ENCODE results near the gene ASCC3.

Gene ASCC3

DNA sequence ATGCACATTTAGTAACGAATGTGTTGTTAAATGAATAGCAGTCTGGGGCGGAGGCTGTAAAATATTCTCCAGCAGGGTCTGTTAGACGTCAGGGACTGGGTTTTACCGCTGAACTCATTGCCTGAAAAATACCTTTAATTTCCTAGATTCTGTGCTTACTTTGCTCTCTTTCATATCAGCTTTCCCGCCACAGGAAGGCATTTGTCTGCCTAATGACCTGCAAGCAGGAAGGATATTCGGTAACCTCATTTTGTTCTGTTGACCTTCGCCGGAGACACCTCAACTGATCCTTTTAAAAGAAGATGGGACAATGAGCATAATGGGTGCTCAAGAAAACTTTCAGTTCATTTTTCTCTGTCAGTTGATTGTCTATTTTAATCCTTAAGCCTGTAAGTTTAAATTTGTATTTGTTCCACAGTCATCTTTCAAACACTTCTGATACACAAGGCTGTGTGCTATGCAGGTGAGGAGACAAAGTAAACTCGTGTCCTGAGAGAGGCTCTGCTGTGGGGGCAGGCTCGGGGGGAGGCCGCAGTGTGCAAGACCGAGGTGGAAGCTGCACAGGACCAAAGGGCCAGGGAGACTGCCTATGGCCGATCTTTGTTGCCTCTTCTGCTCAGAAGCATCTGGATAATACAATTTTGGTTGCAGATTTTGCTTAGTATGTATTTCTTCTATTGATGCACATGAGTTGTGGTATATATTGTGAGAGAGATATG, 389.0 kb downstream of the ASCC3 start:
- no peak for DNase-seq (ENCODE audit: low read depth)

DNA sequence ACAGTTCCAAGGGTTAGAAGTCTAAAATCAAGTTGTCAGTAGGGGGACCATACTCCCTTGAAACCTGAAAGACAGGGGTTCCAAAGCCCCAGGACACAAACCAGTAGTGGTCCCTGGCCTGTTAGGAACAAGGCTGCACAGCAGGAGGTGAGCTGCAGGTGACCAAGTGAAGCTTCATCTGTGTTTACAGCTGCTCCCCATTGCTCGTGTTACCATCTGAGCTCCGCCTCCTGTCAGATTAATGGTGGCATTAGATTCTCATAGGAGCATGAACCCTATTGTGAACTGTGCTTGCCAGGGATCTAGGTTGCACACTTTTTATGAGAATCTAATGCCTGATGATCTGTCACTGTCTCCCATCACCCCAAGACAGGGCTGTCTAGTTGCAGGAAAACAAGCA, 391.1 kb downstream of the ASCC3 start:
- no peak for DNase-seq (ENCODE audit: low read depth)

DNA sequence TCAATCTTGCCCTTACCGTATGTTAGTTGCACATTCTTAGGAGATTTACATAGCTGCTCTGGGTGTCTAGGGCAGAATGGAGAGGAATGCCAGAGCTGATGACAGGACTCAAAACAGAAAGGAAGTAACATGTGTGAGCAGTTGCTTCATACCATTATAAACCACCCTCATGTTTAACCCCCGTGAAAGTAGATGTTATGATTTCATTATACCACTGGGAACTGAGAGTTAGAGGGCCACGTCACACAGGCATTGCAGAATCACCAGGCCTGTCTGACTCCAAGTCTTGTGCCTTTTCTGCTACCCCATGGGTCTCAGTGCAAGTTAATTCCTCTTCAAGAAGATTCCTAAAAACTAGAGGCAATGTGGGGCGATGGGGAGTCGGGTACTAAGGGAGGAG, 392.9 kb downstream of the ASCC3 start:
- DNase-seq (ENCODE audit: low read depth) = no peak

DNA sequence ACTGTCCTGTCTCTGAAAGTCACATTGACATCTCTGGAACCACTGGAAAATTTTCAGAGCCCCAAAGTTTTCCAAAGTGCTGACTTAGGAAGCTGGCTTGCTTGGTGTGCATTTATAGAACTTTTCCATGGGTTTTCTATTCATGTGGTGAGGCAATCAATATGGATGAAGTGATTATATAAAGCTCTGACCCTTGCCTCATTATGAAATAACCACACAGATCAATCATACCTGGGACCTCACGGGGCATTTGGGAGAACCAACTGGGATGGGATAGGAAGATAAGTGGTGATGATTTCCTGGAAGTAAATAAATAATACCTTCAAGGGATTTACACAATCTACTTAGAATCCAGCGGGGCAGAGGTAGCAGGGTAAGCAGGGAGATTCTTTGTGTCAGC, 393.5 kb downstream of the ASCC3 start:
- DNase-seq (ENCODE audit: low read depth) = no peak

DNA sequence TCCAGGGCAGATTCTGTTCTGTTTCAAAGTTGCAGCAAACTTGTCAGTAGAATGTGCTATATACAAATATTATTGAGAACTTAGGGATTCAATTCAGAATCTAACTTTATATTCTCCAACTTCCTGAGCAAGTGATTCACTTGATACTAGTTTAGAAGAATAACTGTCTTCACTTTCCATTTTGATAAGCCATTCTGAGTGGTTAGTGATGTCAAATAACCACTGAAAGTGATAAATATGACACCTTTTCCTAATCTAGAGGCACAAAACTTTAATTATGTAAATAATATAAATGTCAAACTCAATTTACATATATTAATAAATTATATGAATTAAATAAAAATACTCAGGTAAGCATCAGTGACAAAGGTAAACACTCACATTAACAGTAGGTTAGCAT, 395.9 kb downstream of the ASCC3 start:
- no peak for DNase-seq (ENCODE audit: low read depth)

DNA sequence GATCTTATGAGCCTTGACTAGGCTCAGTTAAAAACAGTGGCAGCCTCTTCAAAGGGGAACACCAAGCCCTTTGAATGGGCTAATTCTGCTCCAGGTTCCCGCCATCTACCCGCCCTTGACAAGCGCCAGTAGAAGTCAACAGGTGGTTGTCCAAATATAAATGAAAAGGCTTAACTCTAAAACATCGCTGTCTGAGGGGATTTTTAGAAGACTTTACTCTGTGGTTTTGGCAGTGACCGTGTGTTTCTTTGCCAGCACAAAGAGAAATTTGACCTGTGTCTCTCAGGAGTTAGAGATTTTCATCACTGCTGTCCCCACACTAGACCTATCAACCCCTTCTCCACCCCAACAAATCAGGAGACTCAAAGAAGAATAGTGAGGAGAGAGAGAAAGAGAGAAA, 396.7 kb downstream of the ASCC3 start:
- no peak for DNase-seq (ENCODE audit: low read depth)

DNA sequence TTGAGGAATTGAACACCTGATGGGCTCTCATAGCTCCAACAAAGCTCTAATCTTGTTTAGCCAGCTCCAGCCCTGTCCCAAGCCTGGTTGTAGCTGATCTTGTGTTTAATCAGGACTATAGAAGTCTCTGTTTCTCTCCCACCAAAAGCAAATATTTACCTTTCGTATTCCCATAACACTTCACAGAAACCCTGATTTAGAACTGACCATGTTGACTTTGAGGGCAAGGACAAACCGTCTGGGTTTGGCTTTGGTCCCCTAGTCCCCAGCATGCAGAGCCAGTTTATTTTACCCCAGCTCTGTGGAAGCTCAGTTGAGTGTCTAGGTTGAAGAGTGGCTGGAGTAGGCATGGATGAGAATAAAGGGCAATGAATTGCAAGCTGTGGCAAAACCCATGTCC, 398.4 kb downstream of the ASCC3 start:
- DNase-seq (ENCODE audit: low read depth) = no peak

DNA sequence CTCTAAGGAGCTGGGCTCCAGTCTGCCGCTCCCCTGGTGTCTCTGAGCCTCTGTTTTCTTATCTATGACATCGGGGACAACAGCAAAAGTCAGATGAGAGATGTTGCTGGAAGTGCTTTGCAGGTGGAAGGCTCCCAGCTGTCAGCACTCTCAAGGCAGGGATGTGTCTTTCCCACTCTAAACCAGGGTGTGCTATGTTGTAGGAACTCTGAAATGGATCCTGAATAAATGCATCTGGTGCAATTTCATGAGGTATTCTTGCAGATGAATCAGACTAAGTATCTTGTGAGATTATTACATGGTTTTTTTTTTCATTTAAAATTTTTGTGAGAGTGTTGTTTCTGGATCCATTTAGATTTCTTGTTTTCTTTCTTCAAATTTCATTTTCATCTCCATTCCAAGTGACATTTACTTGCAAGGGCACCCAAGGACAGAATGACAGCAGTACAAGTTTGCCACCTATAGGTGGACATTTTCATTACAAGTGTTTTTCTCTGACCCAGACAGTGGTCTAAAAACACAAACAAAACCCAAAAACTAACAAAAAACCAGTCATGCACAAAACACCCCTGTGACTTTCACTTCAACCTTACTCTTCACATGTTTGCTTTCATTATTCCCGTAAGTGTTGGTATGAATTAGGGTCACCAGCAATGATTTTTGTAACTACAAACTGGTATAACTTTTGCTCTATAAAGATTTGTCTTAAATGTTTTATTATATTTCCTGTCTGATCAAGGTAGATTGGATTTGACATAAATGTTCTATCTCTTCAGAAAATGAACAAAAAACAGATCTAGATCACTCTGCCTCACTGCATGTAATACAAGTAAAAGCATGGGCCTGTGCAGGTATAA, 401.7 kb downstream of the ASCC3 start:
- DNase-seq (ENCODE audit: low read depth) = peak; percentile 61

DNA sequence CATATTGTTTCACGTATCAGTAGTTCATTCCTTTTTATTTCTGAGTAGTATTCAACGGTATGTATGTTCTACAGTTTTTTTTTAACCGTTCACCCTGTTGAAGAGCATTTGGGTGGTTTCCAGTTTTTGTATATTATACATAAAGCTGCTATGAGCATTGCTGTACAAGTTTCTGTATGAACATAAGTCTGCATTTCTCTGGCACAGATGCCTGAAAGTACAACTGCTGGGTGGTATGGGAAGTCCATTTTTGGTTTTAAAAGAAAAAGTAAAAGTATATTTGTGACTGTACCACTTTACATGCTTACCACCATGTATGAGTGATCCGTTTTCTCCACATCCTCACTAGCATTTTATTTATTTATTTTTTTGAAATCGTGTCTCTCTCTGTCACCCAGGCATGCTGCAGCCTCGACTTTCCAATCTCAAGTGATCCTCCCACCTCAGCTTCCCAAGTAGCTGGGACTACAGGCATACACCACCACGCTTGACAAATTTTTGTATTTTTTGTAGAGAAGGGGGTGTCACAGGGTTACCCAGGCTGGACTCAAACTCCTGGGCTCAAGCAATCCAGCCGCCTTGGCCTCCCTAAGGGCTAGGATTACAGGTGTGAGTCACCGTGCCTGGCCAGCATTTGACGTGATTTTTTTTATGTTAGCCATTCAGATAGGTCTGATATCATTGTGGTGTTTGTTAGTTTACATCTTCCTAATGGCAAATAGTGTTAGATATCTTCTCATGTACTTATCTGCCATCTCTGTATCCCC, 405.4 kb downstream of the ASCC3 start:
- DNase-seq (ENCODE audit: low read depth) = peak; percentile 83

DNA sequence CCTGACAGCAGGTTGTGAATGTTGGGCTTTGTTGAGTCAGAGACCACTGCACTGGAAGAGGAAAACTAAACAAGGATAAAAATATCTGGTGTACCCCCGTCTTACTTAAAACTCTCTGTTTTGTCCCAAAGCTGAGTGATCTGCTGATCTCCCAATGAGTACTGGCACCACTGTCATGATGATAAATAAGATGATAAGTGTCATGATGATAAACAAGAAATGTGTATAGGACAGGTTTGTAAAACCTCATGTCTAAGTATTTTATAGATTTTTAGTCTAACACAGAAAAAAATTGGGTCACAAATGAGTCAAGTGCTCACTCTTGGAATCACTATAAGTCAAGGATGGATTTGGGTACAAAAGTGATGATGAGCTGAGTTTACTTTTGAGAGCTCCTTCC, 407.9 kb downstream of the ASCC3 start:
- no peak for DNase-seq (ENCODE audit: low read depth)

DNA sequence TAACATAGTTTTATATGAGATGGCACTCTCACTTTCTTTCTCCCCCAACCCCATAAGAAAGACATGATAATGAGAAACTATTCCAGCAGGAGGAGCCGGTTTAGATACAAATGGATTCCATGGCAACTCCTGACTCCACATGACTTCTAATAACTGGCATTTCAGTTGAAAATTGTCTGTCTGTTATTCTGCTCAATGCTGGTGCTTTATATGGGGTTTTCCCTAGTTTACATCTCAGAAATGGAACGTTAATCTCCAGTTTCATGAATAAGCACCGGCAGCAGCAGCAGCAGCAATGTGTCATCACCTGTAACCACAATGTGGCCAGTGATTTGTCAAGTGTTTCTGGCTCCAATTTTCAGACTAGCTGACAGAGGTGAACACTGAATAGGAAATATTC, 408.5 kb downstream of the ASCC3 start:
- peak; percentile 94 for DNase-seq (ENCODE audit: low read depth)

DNA sequence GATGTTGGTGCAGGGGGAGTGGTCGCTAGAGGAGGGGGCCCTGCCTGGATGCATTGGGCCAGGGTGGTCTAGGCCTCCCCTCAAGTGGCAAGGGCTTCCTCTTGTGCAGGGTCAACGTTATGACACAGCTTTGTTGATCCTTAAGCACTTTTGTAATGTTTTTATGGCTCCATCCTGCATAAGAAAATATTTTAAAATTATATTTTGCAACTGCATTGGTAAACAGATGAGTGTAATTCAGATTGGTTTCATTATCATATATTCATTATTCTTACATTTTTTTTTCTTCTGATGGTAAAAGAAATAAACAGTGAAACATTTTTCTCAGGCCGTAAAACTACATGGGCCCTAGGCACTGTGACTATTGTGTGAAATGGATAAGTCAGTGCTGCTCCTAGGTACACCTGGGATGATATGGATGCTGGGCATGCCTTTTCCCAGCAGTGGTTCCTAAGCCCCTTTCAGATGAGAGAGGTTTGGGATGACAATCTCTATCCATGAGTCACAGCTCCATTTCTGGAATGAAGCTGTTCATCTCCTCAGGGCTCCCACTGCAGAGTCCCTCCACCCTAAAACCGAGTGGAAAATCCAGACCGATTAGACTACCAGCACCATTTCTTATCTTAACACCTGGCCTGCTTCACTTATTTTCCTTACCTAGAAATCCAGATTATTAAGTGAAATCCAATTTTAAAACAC, 410.6 kb downstream of the ASCC3 start:
- DNase-seq (ENCODE audit: low read depth) = peak; percentile 59

DNA sequence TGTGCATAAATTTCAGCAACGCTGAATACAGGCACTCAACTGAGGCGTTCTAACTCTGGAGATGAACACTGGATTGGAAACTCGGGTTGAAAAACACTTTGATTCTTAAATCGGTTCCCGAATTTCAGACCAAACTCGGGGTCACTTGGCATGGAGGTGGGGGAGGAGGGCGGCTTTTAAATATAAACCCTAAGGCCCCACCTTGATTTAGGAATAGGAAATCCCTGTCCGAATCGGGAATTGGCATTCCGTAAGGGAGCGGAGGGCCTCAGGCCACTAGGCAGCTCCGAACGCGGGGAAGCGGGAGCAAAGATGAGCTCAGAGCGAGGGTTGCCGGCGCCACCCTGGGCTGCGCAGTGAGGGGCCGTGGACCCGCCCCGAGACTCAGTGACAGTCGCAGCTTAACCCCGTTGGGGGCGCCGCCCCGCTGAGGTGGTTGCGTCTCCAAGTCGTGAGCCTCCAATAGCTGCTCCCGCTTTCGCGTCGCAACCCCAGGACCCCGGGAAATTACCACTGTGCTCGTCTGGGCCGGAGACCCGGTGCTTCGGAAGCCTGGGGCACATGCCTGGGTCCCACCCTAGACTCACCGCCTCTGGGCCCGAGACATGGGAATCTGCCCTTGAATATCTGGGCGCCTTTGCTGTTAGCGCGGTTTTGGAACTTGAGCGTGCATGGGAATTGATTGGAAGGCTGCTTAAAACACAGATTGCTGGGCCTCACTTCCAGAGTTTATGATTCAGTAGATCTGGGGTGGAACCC, 411.8 kb downstream of the ASCC3 start:
- DNase-seq (ENCODE audit: low read depth) = no peak

DNA sequence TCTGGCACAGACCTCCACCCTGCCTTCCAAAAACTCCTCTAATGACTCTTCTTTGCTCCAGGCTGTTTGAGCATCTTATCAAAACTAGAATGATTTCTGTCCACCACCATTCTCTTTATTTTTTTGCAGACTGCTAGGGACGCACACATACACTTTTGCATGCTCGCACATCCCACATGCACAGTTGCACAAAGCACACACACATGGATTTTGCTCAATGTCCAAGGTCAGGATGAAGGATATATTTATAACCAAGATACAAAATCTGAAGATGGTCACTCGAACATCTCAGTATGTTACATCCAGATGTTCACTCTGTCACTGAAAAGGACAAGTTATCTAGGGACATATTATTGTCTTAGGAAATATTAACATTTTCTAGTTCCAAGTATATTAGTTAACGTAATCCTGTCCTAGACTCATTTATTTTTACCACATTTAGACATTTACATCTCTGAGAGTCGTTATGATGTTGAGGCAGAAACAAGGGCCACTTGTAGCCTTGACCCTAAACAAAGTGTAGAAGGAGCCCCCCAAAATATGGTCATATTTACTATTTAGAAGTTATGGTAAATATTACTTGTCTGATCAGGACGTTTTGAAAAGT, 413.0 kb downstream of the ASCC3 start:
- DNase-seq (ENCODE audit: low read depth) = no peak

DNA sequence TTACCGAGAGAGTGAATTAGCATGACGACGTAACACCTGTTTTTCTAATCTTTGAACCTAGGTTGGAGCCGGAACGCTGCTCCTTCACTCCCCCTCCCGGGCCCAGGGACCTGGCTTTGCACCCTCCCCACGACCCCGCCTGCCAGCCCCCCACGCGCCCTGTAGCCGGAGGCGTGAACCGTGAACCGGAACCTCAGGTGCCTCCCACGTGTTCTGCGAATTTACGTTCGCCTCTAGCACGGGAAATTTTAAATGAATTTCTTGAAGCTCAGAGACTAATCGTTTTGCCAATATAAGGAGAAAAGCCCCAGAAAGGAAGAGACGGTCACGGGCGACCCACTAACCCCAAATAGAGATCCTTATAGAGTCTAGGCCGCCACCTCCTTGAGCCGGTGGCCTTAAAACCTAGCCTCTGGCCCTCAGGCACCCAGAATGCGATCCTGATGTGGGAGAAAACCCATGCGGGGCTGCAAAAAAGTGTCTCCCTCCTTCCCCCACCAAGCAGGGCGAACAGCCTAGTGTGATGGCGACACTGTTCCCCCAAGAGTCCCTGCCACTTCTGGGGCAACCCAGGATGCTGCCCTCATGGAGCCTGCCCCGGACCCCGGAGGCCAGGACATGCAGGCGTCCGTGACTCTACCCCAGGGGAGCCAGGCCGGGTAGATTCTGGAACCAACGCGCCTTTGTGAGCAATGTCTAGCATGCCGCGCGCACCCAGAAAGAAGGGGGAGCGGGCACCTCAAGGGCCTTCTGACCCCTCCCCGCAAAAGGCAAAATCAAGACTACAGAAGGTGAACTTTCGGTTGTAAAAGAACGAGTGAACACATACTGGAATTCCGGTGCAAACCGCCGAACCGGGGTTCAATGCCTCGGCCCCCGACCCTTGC, 413.8 kb downstream of the ASCC3 start:
- no peak for DNase-seq (ENCODE audit: low read depth)

DNA sequence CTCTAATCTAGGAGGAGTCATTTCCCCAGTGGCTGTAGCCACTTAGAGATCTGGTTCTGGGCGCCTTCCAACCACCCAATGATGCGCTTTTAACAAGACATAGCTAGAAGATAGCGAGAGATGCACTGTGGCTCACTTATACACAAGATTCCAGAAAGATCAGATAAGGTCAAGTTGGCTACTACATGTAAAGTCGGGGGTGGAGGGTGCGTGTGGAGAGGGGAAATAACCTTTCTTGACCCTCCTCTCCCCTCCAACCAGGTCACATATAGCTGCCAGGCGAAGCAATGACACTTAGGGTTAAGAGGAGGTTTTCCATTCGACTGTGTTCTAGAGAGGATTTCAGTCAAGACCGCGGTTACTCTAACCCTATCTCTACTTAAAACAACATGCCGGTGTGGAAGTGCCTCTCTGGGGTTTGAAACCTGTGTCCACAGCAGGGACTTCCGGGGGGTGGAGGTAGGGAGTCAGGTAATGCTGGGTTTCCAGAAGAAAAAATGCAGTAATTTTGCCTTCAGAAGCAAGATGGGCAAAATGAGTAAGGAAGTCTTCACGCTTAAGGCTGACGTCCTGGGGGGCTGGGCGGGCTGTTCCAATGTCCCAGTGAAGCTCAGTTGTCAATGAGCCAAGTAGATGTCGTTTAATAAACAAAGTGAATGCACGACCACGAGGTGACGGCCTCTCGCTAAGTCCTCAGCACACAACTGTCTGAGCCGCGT, 414.6 kb downstream of the ASCC3 start:
- peak; percentile 60 for DNase-seq (ENCODE audit: low read depth)

DNA sequence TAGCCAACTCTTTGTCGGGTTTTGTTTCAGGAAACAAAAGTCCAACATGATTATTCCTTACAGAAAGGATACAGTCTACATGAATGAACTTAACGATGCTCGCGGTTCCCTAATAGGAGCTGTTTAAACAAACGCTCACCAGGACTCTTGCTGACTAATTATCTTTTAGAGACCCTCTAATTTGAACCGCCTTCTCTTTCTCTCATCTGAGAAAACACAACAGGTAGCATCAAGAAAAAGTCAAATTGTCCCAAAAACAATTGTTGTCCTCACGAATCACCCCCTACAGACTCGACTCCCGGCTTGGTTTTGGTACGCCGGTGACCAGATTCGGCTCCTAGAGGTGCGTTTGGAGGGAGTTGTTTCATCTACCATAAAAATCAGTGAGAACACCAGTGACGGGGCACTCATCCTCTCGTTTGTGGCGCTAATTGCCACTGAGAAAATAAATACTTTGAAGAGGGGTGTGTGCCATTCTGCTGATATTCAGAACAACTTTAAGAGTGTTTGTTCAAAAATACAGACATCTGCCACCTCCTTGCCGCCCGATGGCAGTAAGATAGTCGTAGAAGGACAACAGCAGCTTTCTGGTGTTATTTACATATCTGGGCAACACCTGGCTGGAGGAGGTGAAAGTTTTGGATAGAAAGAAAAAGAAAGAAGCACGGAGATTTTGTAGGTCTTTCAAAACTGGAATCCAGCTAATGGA, 415.3 kb downstream of the ASCC3 start:
- DNase-seq (ENCODE audit: low read depth) = peak; percentile 59

DNA sequence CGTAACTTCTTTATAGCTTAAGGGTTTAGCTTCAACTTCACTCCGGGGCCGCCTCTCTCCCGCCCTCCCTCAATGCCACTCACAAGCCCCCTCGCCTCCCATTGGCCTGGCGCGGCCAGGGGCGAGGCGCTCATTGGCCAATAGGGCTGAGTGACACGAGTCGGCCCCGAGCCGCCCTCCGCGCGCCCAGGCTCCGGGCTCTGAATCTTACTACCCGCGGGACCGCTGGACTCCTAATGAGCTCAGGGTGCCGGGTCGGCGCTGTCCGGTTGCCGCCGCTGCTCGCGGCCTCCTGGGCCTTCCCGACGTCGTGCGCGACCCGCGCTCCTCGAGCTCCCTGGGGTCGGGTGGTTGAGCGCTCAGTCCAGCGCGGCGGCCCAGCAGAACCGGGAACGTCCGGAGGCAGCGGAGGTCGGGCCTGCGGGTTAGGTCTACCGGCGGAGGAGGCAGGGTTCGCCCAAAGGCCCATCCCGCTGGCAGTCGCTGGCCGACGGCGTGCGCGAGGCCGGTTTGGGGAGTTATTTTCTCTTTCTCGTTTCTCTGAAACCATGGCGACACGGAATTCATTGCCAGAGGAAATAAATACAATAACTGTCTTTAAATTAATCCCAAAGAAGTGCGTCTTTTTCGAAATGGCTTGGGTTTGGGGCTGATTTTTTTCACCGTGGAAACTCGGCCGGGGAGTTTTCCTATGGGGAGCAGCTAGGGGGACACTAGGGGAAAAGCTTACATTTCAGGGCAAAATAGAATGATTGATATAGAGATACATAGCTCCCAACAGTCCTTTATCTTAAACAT, 416.0 kb downstream of the ASCC3 start, which contains the start of gene SIM1:
Gene SIM1 (minus strand): TSS at position 19 of the 798 bp plus-strand sequence. CDS start 1,453 bp downstream, outside the sequence.
- DNase-seq (ENCODE audit: low read depth) = peak; percentile 97
